A204.1 (cell line): ENCODE results near the gene COL4A5.
"Not testable (repeated sequence)": the region's sequence is repeated elsewhere in the genome, so short reads cannot be mapped to it uniquely, and the experiment has no call there.

Source experiments
- FAIRE-seq: peaks from 2 replicates; lab custom pipeline; 2012; peaks lifted over from hg19 to GRCh38; lab: Jason Lieb, UNC

The COL4A5 gene

DNA sequence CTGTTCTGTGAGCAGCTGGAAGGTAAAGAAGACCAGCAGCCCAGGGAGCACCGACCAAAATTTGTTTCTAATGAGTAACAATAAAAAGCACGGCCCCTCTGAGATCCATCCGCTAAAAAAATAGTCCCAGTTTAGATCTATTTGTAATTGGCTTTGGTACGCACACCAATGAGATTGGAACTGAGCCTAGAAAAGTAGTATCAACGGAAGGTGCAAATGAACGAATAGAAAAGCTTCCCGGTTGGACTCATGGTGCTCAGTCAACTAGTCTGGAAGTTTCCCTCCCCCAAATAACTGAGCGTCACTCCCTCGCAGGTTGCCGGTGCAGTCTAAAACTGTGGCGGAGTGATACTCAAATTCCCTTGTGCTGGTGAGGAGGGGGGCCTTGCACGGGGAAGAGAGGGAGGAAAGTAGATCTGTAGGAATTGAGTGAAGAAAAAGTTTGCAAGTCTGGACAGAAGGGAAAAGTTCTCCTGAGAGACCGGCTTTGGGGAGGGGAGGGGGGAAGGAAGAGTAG, at the start of gene COL4A5:
Gene COL4A5 (plus strand): TSS at position 413 of the 517 bp plus-strand sequence. CDS start 288 bp downstream, outside the sequence.
- FAIRE-seq: no peak

DNA sequence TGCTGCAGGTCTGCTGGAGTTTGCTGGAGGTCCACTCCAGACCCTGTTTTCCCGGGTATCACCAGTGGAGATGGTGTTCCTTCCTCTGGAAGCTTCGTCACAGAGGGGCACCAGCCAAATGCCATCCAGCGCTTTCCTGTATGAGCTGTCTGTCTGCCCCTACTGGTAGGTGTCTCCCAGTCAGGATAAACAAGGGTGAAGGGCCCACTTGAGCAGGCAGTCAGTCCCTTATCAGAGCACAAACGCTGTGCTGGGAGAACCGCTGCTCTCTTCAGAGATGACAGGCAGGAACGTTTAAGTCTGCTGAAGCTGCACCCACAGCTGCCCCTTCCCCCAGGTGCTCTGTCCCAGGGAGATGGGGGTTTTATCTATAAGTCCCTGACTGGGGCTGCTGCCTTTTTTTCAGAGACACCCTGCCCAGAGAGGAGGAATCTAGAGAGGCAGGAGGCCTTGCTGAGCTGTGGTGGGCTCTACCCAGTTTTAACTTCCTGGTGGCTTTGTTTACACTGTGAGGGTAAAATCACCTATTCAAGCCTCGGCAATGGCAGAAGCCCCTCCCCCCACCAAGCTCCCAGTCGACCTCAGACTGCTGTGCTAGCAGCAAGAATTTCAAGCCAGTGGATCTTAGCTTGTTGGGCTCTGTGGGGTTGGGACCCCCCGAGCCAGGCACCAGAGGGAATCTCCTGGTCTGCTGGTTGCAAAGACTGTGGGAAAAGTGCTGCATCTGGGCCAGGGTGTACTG, 48.5 kb upstream of the COL4A5 start:
- FAIRE-seq: not testable (repeated sequence)

DNA sequence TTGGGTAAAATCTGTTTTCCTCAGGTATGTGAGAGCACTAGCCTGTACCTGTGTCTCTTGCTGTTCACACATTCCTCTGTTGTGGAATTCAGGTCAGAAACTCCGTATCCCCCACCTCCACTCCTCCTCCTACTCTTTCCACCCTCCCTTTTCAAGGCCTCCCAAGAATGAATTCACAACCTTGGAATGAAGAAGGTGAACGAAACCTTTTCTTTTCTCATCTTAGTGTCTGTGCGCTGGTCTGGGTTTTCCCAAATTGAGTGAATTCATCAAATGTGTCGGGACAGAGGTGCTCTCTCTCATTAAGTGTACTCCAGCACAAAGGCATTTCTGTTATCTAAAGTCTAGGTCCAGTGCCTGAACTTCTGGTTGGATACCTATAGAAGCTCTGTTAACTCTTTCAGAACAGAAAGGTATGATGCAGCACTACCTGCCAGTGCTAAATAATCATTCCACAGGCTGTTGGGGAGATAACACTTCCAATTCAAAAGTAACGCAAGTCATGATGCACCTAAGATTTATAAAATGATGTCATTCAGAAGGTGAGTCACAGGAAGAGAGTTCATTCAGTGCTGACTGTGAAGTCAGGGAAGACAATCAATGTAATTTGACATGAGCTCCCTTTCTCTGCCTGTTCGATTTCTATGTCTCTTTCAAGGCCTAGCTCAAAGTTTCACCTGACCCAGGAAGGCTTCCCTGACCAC, 43.3 kb upstream of the COL4A5 start:
- no peak for FAIRE-seq

DNA sequence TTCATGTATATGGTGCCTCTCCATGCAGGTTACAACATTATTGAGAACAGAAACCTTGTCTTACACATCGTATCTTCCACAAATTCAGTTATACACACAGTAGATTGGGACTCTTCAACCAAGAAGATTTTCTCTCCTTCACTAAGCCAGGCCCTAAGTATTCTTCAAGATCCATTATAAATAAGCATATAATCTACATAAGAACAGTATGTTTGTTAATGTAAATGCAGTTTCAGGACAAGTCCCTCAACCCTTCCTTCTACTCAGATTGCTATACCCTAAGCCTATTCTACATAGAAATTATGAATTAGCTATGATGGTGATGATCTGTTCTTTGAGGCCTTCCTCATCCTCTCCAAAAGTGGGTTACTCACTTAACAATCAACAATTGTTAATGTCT, 42.7 kb upstream of the COL4A5 start:
- FAIRE-seq: no peak

DNA sequence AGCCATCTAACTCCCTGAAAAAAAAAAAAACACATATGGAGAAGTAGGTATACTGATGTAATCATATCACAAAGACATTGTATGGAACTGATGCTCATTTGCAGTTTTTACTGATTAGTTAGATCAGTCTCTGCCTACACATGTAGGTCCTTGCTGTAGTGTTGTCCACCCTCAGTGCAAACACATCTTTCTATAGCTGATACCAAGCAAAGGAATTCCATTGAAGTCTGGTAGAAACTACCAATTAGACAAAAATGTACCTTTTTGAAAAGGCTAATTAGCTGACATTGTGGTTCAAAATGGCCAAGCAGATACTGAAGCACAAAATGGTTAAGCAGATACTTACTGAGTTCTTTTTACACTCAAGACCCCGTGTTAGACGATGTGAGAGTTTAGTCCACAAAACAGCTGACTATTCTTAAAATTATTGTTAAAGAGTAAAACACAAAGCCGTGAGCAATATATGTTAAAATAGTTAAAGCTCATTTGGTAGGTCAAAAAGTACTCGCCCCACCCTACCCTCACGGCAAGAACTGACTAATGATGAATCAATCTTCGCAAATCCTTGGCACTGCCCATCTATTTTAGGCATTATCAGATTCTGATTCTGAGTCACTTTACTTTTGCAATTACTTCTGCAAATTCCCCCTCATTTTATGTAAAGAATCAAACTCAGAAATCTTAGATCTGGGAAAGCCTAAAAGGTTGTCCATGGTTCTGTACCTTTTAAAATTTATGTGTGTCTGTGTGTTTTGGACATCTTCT, 41.8 kb upstream of the COL4A5 start:
- FAIRE-seq: no peak

DNA sequence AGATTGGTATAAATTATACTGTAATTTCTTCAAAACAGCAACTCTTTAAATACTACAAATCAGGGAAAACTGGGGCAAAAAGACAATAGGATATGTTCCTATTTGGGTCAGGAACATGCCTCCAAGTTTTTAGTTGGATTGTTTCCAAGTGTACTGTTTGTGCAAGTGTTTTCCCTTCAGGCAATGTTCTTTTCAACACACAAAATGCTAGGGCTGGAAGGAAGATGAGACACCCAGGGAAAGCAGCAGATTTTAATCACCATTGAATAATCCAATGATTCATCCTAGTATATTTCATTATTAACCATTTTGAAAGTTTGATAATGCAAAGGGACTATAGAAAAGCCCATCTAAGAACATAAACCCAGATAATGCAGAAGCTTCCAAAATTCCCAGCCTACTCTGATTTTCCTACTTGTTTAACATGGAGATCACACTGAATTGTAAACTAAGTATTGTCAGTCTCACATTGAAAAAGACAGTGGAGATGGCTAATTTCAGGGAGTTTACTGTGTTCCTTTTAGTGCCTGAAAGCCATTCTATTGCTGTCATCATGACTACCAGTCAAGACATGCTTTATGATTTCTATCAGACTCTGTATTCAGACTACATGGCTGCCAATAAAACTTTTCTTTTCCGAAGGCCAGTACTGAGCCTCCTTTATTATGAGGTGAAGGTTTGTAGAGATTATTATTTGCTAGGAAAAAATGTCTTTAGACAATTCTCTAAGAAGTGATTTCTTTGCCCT, 40.0 kb upstream of the COL4A5 start:
- FAIRE-seq: no peak

DNA sequence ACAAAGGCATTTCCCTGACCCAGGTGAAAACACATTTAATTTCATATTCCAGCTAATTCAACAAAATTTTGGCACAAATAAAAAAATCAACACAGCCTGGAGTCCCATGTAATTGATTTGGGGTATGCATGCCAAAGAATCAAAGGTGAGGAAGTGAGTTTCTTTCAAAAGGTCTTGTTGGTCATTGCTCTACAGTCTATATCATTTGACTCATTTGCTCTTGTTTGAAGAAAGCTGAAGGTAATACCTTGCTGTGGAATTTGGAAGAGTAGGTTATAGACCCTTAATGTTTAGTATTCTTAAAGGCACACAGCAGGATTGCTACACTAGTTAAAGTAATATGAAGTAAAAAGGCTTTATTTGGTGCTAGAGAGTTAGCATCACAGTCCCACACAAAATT, 26.9 kb upstream of the COL4A5 start:
- no peak for FAIRE-seq

DNA sequence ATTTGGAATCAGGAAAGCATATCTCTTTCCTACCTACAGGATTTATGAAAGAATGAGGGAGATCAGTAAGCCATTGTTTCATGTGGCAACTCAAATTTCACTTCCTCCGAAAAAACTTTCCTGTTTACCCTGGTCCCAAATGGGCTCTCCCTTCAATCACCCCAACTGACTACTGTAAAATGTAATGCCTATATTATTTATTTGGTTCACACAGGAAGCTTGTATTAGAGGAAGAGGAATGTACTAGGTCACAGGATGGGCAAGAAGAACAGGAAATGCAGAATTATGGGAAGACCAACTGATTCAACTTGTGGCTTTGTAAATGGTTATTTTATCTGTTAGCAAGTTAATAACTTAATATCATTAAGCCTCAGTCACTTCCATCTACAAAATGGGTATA, 24.5 kb upstream of the COL4A5 start:
- no peak for FAIRE-seq

DNA sequence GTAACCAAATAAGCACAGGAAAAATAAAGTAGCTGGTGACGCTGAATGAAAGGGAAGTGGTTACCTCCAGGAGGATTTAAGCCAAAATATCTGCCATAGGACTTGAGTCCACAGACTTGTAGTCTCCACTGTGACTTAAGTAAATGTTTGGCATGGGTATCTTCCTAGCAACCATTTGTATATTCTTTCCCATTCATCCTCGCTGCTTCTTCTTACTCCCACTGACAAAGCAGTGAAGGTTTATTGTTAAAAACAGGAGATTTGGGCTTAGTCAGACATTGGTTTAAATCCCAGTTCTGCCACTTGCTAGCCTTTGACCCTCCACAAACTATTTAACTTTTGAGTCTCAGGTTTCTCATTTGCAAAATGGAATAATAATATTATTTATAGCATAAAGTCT, 23.7 kb upstream of the COL4A5 start:
- no peak for FAIRE-seq

DNA sequence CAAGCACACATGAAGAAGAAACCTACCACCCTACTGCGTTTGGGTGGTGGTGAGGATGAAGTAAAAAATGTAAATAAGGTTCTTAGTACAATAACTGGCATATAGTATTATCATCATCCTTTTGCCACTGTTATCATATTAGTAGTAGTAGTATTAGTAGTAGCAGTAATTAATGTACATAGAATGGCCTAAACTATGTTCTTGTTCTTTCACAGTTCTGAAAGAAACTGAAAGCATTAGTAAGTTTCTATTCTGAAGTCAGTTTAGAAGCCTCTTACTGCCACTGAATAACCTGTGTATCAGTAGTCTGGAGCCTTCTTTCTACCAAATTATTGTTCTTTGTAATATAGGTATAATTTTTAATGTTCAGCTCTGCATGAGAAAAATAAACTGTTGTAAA, 22.4 kb upstream of the COL4A5 start:
- FAIRE-seq: no peak

DNA sequence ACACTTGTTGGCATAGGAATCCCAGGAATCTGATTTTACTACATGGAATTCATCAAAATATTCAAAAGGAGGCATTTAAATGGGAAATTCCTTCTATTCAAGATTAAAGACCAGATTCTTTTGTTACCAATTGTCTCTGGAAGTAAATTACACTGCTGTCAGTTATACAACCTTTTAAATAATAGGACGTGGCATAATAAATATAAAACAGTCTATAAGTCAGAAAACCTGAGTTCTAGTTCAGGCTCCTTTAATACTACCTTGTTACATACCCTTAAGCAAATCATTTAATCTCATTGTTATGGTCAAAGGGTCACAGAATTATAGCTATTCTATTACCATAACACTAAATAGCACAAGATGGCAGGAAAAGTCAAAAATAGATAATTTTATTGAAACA, 20.2 kb upstream of the COL4A5 start:
- FAIRE-seq: no peak

DNA sequence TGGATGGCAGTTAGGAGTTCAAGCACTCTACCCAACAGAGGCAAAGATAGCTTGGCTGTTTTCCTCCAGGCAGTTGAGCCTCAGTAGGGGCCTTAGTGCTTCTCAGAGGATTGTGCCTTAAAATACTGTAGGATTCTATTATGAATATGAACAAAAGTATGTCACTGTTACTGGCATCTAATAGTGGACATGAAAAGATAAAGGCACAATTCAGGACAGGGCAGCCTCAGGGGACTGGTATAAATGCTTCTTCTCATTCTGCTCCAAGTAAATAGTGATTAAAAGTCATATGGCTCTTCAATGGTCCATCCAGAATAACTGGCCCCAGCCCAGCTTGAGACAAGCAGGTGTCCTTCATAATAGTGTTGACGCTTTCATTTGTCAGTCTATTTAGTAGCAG, 19.2 kb upstream of the COL4A5 start:
- FAIRE-seq: no peak

DNA sequence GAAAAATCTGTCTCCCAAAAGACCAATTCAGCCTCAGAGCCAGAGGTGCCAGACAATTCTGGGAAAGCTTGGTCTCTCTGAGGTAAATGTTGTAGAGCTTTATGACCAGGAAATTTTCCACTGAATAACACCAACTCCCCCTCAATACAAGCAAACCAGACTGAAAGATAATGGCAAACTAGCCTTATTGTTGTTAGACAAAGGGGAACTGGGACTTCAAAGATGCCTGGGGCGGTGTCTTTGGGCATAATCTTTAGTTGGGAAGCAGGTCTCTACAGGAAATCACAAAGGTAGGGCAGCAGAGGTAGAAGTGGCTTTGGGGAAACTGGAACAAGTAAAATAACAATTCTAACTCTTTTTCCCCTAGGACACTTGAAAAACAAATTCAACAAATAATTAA, 13.4 kb upstream of the COL4A5 start:
- FAIRE-seq: no peak

DNA sequence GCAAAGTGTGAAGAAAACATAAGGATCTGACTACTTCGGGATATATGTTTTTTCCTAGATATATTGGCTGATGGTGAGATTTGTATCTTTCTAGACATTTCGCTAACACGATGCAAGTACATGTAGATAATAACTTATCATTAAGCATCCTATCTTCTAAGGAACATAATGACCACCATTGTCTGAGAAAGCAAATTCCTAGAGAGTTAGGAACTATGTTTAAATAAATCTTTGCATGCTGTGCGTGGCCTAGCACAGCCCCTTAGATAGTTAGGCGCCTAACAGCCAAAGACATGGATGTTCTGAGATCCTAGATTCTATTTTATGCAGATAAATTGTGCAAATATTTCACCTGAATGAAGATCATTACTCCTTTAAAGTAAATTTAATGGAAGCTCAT, 4.4 kb upstream of the COL4A5 start:
- FAIRE-seq: no peak

DNA sequence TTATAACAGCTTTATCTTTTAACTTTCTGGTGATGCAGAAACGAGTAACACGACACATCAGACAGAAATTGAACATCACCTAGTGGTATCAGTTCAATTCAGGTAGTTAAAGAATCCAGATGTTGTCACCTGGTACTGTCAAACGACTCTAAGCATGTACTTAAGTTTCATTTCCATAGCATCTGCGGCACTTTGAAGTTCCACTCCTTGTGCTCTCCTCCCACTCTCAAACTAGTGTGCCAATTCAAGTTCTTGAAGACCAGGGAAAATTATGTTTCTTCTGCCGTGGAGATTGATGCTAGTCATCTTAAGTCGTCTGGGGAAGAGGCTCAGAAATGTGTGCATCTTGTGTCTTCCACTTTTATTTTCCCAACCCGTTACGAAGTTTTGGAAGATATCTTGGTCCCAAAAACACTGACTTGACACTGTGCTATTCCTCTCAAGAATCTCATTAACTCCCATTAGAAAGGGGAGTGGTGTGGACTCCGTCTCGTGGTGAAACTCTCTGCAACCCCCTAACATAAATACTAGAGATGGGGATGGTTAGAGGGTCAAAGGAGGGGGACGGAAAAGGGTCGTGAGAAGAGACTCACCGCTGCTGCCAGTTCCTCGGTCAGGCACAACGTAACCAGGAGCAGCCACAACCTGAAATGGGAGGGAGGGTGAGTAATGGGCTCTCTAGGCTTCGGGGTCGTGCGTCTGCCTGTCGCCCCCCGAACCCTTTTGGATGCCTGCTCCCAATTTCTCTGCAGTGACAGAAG, 2.1 kb upstream of the COL4A5 start:
- FAIRE-seq: no peak

DNA sequence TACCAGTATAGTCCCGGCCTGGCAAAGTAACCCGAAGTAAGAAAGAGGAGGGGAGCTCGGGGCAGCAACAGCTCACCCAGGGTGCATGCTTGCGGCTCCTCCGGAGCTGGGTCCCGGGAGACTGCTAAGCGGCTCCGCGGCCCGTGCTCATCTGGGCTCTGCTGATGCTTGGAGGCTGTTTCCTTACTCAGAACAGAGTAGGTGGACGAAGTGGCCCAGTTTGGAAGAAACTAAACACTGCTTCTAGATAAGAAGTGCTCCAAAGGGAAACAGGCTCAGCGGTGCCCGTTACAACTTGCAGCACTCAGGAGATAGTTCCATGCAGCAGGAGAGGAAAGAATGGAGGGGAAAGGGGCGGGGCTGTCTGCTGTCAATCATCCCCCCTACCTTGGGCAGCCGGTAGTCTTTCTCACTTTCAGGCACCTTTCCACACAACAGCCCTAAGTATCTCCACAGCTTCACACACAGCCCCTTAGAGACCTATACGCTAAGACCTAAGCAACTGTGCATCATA, 1.5 kb upstream of the COL4A5 start, which contains the start of gene COL4A6:
Gene COL4A6 (minus strand): TSS at position 313 of the 514 bp plus-strand sequence. CDS start 226 bp downstream, at position 87.
- FAIRE-seq: no peak

DNA sequence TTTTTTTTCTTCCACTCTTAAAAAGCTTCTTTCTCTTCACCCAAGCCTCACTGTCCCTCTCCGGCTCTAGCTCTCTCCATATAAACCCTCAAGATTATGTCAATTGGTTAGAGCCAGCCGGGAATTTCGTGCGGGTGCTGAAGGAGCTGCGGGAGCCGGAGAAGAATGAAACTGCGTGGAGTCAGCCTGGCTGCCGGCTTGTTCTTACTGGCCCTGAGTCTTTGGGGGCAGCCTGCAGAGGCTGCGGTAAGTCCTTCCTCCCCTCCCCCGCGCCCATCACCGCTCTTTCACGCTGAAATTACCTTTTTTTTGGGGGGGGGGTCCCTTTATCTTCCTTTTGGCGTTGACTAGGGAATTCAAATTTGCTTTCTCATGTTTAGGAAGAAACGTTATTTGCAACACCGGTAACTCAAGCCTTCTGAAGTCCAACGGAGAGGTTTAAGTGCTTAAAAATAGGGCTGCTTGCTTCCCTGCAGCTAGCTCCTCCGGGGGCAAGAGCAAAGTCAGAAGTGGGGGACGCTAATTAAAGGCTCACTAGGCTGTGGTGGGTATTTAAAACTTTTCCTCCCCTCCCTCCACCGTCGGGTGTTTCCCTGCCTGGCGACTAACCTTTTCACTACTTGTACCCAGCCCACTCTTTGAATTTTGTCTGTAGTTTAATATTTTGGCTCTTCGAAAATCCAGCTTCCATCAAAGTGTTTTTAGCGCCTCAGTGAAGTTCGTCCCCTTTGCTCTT, 491 bp downstream of the COL4A5 start:
- no peak for FAIRE-seq

DNA sequence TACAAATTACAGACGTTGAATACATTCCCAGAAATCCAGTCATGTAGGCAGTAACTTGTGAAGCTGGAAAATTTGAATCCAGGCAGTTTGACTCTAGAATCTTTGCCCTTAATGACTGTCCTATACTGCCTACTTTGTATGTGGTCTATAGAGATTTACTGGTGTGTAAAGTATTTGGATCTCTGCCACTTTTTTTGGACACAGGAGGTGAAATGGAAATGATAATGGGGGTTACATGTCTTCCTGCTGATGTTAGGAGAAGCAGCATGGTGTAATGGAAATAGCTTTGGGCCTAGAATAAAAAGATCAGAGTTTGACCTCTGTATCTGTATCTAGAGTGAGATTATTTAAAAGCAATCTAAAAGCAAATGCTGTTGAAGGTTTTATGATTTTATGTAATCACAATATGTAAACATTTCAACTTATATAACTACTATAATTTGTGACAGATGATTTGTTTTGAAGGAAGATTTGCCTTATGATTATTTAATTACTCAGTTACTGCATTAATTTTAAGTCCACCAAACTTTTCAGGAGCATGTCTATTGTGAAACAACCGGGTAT, 3.3 kb downstream of the COL4A5 start:
- FAIRE-seq: no peak

DNA sequence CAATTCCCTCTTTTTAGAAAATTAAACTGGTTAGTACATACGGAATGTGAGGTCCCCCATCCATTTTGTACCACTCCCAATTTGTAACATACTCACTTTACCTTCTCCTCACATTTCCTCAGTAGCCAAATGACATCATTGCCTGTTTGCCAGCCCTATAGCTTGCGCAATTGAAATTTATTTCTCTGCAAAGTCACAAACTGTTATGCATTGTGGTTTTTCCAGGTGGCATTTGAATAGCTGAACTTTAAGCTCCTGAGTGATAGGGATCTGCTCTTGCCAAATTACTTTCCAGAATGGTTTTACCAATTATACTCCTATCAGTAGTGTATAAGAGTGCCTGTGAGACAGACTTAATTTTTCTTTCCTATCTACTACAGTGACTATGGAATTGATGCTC, 7.7 kb downstream of the COL4A5 start:
- no peak for FAIRE-seq

DNA sequence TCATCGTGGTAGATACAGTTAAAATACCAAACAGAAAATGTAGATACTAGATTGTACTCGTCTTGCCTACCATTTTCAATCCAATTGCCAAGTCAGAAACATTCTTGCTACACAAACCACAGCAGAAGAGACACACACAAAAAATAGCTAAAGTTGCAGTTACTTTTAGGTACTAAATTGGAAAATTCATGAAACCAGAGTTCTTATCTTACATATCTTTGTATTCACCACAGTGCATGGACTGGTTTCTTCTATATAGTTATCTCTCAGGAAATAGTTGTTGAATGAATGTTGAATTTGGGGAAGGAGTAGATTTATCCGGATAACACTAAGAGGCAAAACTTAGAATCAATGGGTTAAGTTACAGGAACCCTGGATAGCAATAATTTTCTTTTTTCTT, 14.2 kb downstream of the COL4A5 start:
- FAIRE-seq: no peak
